ENCODE results near the gene CELA3A.
"Not testable (repeated sequence)": the region's sequence is repeated elsewhere in the genome, so short reads cannot be mapped to it uniquely, and the experiment has no call there.

CELA3A gene, protein sequence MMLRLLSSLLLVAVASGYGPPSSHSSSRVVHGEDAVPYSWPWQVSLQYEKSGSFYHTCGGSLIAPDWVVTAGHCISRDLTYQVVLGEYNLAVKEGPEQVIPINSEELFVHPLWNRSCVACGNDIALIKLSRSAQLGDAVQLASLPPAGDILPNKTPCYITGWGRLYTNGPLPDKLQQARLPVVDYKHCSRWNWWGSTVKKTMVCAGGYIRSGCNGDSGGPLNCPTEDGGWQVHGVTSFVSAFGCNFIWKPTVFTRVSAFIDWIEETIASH

DNA sequence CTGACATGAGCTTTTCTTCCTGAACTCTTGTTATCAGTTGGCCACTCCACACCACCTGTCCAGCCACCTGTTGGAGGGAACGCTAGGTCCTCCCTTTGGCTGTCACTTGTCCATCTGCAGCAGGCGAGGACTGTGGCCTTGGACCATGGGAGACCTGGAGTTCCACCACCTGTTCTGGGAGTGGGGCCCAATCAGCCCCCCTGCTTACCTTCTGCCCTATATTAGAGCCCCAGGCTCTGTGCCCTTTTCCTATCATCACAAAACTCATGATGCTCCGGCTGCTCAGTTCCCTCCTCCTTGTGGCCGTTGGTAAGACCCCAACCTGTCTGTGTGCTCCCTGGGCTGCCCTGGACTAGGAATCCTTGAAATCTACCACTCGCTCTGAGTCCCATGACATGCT, at the start of gene CELA3A:
TSS of gene CELA3A (plus strand) at position 249 of the 400 bp plus-strand sequence. CDS start at position 267, 18 bp downstream.
- no peak for DNase-seq

DNA sequence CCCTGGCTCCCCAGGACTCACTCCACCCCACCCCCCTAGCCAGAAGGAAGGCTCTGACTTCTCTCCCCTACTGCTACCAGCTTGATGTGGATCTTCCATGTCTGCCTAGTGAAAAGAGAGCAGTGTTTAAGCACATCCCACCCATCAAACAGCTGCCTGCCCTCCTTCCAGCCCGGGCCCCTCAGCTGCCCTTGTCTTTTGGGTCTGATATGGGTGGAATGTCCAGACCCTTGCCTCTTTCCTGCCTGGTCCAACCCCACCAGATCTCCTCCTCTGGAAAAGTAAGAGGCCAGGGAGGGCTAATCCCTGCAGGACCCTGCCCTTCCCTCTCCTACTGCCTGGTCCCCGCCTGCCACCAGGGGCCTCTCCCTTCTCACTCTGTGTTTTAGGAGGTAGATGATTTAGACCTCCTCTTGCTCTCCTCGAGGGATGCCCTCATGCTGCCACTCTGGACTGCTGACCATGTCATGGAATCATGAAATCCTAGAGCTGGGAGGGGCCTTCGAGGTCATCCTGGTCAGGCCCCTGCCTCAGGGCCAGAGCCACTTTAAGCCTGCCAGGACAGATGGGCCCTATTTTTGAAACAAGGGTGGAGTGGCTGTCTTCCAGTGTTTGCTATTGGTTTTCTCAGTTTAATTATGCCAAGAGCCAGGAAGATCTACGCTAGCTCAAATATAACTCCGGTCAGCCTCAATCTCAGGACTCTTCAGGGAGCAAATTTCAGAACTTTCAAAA, 48.5 kb upstream of the CELA3A start:
- no peak for DNase-seq

DNA sequence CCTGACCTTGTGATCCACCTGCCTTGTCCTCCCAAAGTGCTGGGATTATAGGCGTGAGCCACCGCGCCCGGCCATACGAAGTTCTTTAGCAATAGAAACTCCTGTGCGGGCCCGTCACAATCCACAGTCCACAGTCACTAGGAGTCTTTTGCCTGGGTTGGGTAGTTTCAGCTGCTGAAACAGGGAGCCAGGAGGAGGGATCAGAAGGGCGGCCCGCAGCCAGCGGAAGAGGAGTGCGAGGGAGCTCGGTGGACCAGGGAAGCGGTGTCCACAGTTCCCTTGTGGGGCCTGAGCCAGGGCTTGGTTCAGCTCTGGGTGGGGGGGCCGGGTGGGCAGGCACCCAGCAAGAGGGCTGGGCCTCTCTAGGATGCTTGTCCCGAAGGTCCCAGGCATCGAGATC, 46.4 kb upstream of the CELA3A start:
- no peak for DNase-seq

DNA sequence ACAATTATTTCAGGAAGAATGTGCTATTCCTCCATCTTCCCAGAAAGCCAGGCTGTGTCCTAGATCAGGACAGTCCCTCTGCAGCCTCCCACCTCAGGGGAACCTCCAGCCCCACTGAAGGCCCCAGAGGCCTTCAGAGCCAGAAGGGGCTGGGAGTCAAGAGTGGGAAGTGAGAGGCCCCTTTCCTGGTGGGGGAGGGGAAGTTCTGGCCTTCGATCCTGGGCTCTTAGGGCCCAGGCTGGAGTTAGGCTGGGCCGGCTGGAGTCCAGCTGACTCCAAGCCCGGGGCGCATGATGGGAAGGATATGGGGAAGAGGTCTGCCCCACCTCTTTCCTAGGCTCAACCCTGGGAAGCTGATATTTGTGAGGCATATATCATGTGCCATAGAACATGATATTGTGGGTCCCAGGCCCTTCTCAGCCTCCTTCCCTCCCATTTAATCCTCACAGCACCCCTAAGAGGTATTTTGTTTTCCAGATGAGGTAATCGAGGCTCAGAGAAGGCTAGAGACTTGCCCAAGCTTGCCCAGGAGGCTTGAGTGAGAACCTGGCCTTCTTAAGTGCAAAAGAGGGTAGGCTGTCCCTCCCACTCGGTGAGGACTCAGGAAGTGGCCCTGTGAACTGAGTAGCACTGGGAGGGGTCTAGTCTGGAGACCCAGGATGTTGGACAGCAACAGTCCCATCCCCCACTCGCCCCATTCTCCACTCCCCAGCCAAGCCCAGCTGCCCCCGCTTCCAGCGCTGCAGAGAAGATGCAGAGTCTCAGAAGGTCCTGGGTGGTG, 45.8 kb upstream of the CELA3A start:
- no peak for DNase-seq

DNA sequence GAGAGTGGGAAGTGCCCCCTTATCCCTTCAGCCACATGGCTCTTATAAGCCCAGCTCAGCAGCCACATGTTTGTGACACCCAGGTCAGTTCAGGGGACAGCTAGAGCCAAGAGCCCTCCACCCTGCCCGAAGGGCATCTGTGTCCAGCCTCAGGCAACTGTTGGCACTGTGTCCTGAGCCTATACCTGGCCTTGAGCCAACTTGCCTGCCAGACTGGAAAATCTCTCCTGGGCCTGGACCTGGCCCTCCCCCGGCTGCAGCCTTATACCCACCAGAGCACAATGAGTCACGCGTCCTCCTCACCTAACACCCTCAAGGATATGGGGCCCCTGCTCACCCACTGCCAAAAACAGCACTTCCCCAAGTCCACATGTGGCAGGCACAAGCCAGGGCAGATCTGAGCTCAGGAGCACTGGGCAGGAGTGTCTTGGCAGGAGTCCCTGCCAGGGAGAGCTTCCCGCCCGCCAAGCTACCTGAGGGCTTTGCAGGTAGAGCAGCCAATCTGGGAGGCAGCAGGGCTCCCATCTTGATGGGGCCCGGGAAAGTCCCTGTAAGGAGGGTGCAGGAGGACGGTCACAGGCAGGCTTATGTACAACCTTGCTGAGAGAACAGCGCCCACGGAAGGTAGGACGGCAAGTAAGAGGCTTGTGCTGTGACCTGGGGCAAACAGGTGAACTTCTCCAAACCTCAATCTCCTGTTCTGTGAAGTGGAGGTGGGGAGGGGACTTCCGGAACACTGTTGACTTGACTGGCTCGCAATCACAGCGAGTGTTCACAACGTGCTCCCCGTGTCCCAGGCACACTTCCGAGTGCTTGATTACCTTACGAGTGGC, 44.5 kb upstream of the CELA3A start:
- DNase-seq = no peak

DNA sequence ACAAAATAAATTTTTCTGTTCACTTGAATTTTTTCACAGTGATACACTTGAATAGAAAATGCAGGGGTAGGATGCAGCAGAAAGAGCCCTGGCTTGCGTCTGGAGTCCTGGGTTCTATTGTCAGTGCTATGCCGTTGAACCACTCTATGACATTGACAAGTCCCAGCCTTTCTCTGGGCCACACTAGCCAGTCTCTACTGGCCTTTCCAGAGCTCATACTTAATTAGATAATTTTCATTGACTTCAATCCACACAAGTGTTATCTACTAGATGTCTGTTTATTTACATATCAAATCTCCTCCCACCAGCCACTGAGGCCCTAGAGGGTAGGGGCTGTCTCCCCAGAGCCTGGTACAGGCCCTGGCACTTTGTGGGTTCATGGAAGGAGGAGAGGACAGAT, 40.1 kb upstream of the CELA3A start:
- no peak for DNase-seq

DNA sequence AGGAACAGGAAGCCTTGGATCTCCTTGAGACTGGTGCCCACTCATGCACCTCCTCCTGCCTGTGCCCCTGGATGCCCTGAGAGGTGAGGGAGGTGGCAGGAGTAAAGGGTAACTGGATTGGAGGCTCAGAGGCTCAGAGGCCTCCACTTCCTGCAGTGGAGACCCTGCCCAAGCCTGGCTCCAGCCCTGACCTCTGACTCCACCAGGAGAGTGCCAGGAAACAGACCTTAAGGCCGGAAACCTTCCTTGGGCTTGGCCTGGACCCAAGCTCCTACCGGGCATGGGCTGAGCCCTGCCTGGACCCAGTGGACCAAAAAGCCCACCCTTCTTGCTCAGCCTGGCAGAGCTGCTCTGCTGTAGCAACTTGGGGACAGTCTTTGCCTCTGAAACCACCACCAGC, 39.7 kb upstream of the CELA3A start:
- no peak for DNase-seq

DNA sequence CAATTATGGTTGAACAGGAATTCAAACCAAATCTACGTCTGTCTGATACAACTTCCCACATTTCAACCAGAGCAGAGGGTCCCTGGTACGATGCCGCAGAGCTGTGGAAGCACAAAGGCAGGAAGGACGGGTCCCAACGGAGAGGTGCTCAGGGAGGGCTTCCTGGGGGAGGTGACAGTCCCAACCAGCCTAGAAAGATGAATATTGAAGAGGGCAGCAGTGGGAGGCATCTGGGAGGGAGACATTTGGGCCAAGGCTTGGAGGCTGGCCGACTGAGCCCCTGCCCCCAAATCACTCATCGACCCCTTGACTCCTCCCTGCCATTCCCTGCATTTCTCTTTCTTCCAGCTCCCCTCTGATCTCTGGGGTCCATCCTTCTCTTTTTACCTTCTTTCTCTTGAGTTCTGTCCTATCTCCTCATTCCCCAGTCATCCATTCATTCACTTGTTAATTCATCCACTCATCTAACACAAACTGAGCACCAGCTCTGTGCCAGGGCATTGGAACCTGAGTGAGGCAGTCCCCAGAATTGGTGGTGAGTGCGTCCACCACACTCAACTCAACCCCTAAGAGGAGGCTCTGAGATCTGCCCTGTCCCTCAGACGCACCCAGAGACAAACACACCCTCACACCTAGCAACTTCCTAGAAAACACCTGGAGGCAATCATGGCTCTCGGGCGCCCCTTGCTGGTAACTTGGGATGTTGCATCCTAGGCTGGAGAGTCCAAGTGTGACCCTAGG, 37.8 kb upstream of the CELA3A start:
- DNase-seq = no peak

DNA sequence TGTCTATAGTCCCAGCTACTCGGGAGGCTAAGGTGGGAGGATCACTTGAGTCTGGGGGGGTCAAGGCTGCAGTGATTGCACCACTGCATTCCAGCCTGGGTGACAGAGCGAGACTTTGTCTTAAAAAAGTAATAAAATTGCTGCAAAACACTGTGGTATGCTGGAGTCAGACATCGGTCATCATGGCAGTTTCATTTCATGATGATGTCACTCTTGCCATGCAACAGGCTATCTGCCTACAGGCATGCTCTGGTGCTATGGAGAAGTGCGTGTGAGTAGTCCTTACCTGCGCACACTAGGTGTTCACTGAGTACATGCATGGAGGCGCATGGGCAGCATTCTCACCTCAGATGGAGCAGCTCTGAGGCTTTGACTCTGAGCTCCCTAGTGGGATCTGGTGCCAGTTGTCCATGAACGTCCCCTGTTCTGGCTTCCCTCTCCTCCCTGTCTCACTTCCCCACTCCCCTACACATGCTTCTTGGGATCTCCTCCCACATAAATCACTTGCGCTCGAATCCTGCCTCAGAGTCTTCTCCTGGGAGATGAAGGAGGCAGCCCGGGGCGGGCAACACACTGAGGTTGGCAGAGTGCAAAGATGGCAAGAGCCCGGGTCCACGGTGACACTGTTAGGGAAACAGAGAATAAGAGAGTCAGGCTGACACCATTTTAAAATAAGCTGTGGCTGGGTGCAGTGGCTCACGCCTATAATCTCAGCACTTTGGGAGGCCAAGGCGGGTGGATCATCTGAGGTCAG, 35.0 kb upstream of the CELA3A start:
- no peak for DNase-seq

DNA sequence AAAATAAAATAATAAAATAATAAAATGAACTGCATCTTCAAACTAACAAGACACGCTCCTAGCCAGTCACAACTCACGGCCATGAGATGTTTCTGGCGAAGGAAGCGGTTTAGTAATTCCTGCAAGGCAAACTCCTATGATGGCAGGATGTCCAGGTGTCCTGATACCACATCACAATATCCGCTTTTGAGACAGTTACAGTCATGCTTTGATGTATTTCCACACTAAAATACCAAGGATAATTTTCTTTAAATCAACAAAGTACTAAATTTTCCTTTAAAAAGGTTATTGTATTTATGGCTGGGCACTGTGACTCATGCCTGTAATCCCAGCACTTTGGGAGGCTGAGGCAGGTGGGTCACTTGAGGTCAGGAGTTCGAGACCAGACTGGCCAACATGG, 34.2 kb upstream of the CELA3A start:
- DNase-seq = not testable (repeated sequence)

DNA sequence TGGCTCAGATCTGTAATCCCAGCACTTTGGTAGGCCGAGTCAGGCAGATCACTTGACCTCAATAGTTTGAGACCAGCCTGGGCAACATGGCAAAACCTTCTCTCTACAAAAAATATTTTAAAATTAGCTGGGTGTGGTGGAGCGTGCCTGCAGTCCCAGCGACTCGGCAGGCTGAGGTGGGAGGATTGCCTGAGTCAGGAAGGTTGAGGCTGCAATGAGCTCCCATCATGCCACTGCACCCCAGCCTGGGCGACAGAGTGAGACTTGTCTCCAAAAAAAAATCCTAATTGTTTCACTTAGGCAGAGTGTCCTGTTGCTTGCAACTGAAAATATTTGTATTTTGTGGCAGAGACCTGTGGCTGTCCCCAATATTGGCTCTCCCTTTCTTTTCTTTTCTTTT, 32.4 kb upstream of the CELA3A start:
- DNase-seq = not testable (repeated sequence)

DNA sequence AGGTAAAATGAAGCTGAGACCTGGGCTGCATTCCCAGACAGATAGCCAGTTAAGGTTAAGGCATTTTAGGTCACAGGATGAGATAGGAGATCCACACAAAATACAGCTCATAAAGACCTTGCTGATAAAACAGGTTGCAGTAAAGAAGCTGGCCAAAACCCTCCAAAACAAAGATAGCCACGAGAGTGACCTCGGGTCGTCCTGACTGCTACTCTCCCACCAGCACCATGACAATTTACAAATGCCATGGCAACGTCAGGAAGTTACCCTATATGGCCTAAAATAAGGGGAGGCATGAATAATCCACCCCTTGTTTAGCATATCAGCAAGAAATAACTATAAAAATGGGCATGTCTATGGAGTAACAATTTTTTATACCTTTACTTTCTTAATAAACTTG, 30.9 kb upstream of the CELA3A start:
- not testable (repeated sequence) for DNase-seq

DNA sequence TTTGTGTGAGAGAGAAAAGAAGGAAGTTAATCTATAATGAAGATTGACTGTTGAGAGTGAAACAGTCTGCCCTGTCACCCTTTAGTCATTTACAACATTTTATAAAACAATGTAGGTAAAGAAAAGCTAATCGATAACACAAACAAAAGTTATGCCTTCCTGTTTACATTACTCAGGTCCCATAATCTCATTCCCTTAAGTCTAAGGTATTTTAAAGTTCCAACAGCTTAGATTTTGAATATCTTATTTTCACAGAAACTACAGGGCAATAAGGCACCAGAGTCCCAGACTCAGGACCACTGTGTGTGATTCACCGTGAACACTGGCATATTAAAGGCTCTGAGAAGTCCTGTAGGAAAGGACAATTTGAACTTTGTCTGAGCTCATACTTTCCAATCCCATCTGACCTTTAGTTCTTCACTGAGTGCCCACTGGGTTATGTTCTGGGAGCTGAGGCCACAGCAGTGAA, 28.4 kb upstream of the CELA3A start:
- DNase-seq = not testable (repeated sequence)

DNA sequence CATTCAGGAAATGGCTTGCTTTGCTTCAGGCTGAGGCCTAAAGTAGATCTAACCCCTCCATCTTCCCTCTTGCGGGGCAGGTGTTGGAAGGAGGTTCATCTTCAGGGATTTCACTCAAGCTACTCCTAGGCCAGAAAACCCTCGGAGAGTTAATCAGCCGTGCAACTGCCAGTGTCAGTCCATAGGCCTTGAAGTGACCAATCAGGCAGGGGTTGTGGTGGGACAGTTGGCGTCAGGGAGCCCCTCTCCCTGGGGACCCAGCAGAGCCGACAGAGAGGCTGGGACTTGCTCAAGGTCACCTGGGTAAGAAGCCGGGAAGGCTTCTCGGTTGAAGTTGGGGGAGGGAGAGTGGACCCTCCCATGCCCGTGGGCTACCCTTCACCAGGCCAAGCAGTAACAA, 27.5 kb upstream of the CELA3A start:
- DNase-seq = not testable (repeated sequence)

DNA sequence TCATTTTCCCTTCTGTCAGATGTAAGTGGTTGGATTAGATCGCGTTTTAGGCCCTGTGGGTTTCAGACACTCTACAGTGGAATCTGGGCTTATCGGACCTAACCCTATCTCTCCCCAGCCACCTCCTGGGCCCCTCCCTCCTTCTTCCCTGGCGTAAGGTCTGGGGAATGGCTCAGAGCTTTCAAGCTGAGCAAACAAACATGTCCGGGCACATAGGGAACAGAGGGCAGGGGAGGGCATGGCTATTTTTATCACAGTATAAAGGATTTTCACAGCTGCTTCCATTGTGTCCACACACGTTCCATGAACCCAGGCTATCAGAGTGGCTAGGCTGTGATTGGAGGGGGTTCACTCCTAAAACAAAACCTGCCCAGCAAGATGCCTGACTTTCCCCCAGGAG, 26.8 kb upstream of the CELA3A start:
- DNase-seq = not testable (repeated sequence)

DNA sequence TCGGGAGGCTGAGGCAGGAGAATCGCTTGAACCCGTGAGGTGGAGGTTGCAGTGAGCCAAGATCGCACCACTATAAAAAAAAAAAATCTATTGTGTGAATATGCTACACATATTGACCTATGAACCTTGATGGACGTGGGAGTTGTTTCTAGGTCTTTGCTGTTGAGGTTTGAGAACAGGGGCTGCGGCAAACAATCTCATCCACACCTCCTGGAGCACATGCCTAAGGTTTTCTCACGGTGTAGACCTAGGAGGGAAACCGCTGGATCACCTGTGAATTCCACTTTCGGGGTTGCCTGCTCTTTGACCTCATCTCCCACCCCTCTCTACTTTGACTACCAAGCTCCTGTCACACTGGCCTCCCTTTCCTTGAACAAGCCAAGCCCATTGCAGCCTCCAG, 26.2 kb upstream of the CELA3A start:
- not testable (repeated sequence) for DNase-seq

DNA sequence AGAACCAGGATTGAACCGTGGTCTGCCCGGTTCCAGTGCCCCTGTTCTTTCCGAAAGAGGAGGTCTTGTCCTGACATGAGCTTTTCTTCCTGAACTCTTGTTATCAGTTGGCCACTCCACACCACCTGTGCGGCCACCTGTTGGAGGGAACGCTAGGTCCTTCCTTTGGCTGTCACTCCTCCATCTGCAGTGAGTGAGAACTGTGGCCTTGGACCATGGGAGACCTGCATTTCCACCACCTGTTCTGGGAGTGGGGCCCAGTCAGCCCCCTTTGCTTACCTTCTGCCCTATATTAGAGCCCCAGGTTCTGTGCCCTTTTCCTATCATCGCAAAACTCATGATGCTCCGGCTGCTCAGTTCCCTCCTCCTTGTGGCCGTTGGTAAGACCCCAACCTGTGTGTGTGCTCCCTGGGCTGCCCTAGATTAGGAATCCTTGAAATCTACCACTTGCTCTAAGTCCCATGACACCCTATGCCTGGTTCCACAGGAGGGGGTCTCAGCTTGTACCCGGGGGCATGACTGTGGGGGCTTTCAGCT, 24.7 kb upstream of the CELA3A start, which contains the start of gene CELA3B:
TSS of gene CELA3B (plus strand) at position 320 of the 537 bp plus-strand sequence. CDS start at position 338, 18 bp downstream.
- not testable (repeated sequence) for DNase-seq

DNA sequence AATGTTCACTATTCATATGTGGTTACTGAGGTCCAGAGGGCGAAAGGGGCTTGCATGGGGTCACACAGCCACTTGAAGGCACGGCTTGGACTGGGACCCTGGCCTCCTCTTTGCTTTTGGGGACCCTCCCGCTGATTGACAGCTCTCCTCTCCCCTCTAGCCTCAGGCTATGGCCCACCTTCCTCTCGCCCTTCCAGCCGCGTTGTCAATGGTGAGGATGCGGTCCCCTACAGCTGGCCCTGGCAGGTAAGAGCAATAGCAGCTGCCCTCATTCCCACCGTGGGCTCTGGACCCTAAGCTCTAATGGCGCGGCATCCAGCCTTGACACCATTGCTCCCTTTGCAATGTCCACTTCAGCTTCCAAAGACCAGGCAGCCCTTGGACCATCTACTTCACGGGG, 23.2 kb upstream of the CELA3A start:
- not testable (repeated sequence) for DNase-seq

DNA sequence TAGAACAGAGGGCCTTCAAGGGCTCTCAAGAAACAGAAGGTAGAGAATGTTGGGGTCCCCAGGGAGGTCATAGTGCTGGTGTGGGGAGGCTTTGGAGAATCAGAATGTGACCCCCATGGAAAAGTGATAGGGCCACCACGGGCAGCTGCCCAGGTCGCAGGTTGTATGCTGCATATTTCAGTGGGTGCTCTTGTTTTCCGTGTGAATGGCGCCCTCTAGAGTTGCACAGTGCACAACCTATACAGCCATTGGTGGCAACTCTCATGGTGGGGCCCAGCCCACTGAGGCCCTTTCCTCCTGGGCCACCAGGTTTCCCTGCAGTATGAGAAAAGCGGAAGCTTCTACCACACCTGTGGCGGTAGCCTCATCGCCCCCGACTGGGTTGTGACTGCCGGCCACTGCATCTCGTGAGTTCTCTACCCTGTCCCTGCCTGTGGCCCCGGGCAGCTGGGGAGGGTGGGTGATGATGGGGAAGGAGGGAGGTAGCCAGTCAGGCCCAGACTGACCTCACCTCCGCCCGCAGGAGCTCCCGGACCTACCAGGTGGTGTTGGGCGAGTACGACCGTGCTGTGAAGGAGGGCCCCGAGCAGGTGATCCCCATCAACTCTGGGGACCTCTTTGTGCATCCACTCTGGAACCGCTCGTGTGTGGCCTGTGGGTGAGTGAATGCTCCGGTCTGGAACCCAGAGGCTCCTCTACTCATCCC, 20.8 kb upstream of the CELA3A start:
- DNase-seq = not testable (repeated sequence)

DNA sequence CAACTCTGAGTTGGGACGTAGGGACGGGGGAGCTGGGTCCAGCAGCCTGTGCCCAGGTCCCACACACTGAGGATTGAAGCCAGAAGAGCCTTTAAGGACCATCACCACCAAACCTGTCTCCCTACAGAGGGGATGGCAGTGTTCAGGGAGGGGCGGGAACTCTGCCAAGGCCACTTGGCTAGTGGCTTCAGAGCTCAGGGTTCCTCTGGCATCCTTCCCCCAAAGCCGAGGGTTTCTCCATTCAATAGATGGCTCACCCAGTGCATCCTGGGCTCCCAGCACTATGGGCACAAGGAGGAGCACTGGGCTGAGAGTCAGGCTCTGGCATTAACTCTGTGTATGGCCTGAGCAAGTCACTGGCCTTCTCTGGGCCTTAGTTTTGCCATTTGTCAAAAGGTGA, 20.2 kb upstream of the CELA3A start:
- DNase-seq = not testable (repeated sequence)
